HFFc6 (cell line): Measurements from ENCODE around the gene BHLHE40. TPM values are rescaled to one million over a fixed set of nuclear protein-coding genes. Genes with fewer than 3 reads are reported as not detected.

ENCODE experiments used
- DNase-seq: peaks from one replicate; pipeline ENCODE4 v3.0.0-alpha.2; 2018
- H3K27ac Mint-ChIP-seq: 2 replicates; pipeline ENCODE4 v1.8.0; 2020; ENCODE audit warnings: mild to moderate bottlenecking, mixed read lengths
- H3K27me3 Mint-ChIP-seq: 2 replicates; pipeline ENCODE4 v1.8.0; 2021; ENCODE audit warnings: mild to moderate bottlenecking, moderate library complexity, mixed read lengths; ENCODE audit not compliant: insufficient read depth
- H3K36me3 Mint-ChIP-seq: 2 replicates; pipeline ENCODE4 v1.8.0; 2021; ENCODE audit warnings: low read depth, mixed read lengths
- H3K4me1 Mint-ChIP-seq: 2 replicates; pipeline ENCODE4 v1.8.0; 2020; ENCODE audit warnings: low read depth, mixed read lengths
- H3K4me3 Mint-ChIP-seq: 2 replicates; pipeline ENCODE4 v1.8.0; 2020; ENCODE audit warnings: mild to moderate bottlenecking, moderate library complexity, mixed read lengths
- H3K9me3 Mint-ChIP-seq: 2 replicates; pipeline ENCODE4 v1.8.0; 2020; ENCODE audit warnings: mild to moderate bottlenecking, mixed read lengths
- total RNA-seq, 6 experiments: library from RNA; stranded (reverse); fragmentation: NEBNext Ultra II Directional; extraction: Animal tissue kit (Norgen Biotek cat#: 25700); gene quantifications; 2 replicates in 1 of 6; 3 replicates in 5 of 6; pipeline ENCODE4 v1.2.3, GENCODE V29; 2021
- TF ChIP-seq, protein P1 (sequence below): fragments of 200-600 bp; sonication (generic); IDR thresholded peaks from 2 replicates; pipeline ENCODE4 v1.5.0; 2021; ENCODE audit warnings: antibody characterized with exemption, mild to moderate bottlenecking

Gene BHLHE40
- total RNA-seq, 6 experiments from 2014 or later, result 10.2 to 11.8 (median 10.7) TPM

DNA sequence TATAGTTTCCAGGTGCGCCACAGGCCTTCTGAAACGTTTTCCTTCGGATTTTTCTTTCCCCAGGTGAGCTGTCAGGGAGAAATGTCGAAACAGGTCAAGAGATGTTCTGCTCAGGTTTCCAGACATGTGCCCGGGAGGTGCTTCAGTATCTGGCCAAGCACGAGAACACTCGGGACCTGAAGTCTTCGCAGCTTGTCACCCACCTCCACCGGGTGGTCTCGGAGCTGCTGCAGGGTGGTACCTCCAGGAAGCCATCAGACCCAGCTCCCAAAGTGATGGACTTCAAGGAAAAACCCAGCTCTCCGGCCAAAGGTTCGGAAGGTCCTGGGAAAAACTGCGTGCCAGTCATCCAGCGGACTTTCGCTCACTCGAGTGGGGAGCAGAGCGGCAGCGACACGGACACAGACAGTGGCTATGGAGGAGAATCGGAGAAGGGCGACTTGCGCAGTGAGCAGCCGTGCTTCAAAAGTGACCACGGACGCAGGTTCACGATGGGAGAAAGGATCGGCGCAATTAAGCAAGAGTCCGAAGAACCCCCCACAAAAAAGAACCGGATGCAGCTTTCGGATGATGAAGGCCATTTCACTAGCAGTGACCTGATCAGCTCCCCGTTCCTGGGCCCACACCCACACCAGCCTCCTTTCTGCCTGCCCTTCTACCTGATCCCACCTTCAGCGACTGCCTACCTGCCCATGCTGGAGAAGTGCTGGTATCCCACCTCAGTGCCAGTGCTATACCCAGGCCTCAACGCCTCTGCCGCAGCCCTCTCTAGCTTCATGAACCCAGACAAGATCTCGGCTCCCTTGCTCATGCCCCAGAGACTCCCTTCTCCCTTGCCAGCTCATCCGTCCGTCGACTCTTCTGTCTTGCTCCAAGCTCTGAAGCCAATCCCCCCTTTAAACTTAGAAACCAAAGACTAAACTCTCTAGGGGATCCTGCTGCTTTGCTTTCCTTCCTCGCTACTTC is 3.8 kb downstream of the BHLHE40 start:
- H3K4me3 Mint-ChIP-seq, result peak overlapping the region; percentile 75
- H3K27ac Mint-ChIP-seq, result peak overlapping the region; percentile 76; the same call in 1 of the 2 replicates
- peaks cover 73% of the 10 kb centered on the region for H3K4me1 Mint-ChIP-seq
- DNase-seq, result no peak
- peaks cover 21% of the 10 kb centered on the region for H3K36me3 Mint-ChIP-seq
- no peaks in the 10 kb centered on the region for H3K9me3 Mint-ChIP-seq
- TF ChIP-seq, protein P1, sequence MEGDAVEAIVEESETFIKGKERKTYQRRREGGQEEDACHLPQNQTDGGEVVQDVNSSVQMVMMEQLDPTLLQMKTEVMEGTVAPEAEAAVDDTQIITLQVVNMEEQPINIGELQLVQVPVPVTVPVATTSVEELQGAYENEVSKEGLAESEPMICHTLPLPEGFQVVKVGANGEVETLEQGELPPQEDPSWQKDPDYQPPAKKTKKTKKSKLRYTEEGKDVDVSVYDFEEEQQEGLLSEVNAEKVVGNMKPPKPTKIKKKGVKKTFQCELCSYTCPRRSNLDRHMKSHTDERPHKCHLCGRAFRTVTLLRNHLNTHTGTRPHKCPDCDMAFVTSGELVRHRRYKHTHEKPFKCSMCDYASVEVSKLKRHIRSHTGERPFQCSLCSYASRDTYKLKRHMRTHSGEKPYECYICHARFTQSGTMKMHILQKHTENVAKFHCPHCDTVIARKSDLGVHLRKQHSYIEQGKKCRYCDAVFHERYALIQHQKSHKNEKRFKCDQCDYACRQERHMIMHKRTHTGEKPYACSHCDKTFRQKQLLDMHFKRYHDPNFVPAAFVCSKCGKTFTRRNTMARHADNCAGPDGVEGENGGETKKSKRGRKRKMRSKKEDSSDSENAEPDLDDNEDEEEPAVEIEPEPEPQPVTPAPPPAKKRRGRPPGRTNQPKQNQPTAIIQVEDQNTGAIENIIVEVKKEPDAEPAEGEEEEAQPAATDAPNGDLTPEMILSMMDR, result no peak
- H3K27me3 Mint-ChIP-seq, result no peaks in the 10 kb centered on the region; the same call in 1 of the 2 replicates

DNA sequence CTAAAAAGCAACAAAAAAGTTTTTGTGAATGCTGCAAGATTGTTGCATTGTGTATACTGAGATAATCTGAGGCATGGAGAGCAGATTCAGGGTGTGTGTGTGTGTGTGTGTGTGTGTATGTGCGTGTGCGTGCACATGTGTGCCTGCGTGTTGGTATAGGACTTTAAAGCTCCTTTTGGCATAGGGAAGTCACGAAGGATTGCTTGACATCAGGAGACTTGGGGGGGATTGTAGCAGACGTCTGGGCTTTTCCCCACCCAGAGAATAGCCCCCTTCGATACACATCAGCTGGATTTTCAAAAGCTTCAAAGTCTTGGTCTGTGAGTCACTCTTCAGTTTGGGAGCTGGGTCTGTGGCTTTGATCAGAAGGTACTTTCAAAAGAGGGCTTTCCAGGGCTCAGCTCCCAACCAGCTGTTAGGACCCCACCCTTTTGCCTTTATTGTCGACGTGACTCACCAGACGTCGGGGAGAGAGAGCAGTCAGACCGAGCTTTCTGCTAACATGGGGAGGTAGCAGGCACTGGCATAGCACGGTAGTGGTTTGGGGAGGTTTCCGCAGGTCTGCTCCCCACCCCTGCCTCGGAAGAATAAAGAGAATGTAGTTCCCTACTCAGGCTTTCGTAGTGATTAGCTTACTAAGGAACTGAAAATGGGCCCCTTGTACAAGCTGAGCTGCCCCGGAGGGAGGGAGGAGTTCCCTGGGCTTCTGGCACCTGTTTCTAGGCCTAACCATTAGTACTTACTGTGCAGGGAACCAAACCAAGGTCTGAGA is 4.7 kb downstream of the BHLHE40 start:
- H3K27ac Mint-ChIP-seq, result peak overlapping the region; percentile 76
- peaks cover 72% of the 10 kb centered on the region for H3K4me1 Mint-ChIP-seq
- H3K36me3 Mint-ChIP-seq, result peaks cover 21% of the 10 kb centered on the region
- TF ChIP-seq, protein P1, result no peak
- peak overlapping the region; percentile 75 for H3K4me3 Mint-ChIP-seq
- no peaks in the 10 kb centered on the region; the same call in 1 of the 2 replicates for H3K27me3 Mint-ChIP-seq
- no peak for DNase-seq
- no peaks in the 10 kb centered on the region for H3K9me3 Mint-ChIP-seq

DNA sequence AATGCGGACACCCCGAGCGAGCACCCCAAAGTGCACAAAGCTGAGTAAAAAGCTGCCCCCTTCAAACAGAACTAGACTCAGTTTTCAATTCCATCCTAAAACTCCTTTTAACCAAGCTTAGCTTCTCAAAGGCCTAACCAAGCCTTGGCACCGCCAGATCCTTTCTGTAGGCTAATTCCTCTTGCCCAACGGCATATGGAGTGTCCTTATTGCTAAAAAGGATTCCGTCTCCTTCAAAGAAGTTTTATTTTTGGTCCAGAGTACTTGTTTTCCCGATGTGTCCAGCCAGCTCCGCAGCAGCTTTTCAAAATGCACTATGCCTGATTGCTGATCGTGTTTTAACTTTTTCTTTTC is 5.3 kb downstream of the BHLHE40 start:
- peaks cover 72% of the 10 kb centered on the region for H3K4me1 Mint-ChIP-seq
- peak overlapping the region; percentile 76; the same call in 1 of the 2 replicates for H3K27ac Mint-ChIP-seq
- no peak for DNase-seq
- H3K4me3 Mint-ChIP-seq, result peak overlapping the region; percentile 75; the same call in 1 of the 2 replicates
- TF ChIP-seq, protein P1, result no peak
- H3K27me3 Mint-ChIP-seq, result no peaks in the 10 kb centered on the region; the same call in 1 of the 2 replicates
- no peaks in the 10 kb centered on the region for H3K9me3 Mint-ChIP-seq
- H3K36me3 Mint-ChIP-seq, result peaks cover 21% of the 10 kb centered on the region

DNA sequence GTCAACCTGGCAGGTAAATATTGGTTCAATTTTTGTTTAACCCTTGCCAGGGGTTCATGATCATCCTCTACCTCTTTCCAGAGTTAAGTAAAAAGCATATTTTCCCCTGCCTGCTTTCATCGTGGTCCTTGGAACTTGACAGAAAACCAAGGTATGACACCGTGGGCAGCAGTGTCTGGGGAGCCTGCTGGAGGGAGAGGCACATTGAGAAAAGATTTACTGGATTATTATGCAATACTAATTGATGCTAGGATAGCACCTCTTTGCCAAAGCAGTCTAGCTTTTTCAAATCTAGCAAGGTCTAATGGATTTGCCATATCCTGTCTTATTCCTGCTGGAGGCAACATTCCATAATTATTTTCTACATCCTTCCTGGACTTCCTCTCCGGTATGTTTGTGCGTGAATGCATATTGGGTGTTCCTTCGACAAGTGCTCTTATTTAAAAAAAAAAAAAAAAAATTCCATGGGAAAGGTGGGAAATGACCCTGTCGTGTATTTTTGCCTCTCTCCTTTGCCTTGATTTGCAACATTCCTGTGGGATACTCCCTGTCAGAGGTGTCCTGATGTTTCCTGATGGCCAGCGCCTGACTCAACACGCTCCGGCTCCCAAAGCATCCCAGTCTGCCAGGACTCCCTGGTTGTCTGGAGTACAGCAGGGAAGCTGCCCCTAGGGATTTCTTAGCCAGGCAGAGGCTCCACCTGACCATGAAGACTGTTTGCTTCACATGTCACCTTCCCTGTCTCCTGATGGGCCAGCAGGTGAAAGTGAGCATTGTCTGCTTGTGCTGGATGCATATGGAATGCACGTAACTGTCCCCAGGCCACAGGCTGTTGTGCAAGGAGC is 6.3 kb downstream of the BHLHE40 start:
- H3K4me1 Mint-ChIP-seq, result peaks cover 67% of the 10 kb centered on the region
- H3K9me3 Mint-ChIP-seq, result no peaks in the 10 kb centered on the region
- TF ChIP-seq, protein P1, result no peak
- H3K27ac Mint-ChIP-seq, result peak overlapping the region; percentile 94
- H3K4me3 Mint-ChIP-seq, result no peak overlapping the region; the same call in none of the 2 replicates
- no peaks in the 10 kb centered on the region; the same call in 1 of the 2 replicates for H3K27me3 Mint-ChIP-seq
- peaks cover 21% of the 10 kb centered on the region for H3K36me3 Mint-ChIP-seq
- DNase-seq, result no peak
